HepG2 (cell line): ENCODE data around the gene UBL5. TPM values are rescaled to one million over a fixed set of nuclear protein-coding genes. Genes with fewer than 3 reads are reported as not detected.

Experiments used
- CREB1 ChIP-seq, 2 experiments: fragments of 450-650 bp in 1 of 2; IDR thresholded peaks; 2 replicates each; pipeline ENCODE4 v1.6.1; 2016 to 2017; ENCODE audit warnings: control low read depth in 1 of 2, mild to moderate bottlenecking in 1 of 2, missing compliant biosample characterization in 1 of 2, missing genetic modification characterization in 1 of 2
- HOXA7 ChIP-seq: sonication (generic); formaldehyde crosslinking; IDR thresholded peaks from 2 replicates; pipeline ENCODE4 v1.8.1; 2022; ENCODE audit warnings: mild to moderate bottlenecking, missing genetic modification reagents, moderate library complexity
- JUNB ChIP-seq: sonication (generic); formaldehyde crosslinking; IDR thresholded peaks from 2 replicates; pipeline ENCODE4 v1.8.0; 2022; ENCODE audit warnings: missing genetic modification reagents, mild to moderate bottlenecking, borderline replicate concordance
- MIXL1 ChIP-seq: IDR thresholded peaks from 2 replicates; pipeline ENCODE4 v1.6.1; 2016
- MTA1 ChIP-seq: sonication (generic); formaldehyde crosslinking; IDR thresholded peaks from 2 replicates; pipeline ENCODE4 v1.4.0; 2020; ENCODE audit warnings: missing genetic modification reagents, mild to moderate bottlenecking, borderline replicate concordance
- NFE2L1 ChIP-seq: sonication (generic); formaldehyde crosslinking; IDR thresholded peaks from 2 replicates; pipeline ENCODE4 v1.4.0; 2020; ENCODE audit warnings: missing genetic modification reagents, mild to moderate bottlenecking, borderline replicate concordance
- RXRB ChIP-seq: IDR thresholded peaks from 2 replicates; pipeline ENCODE4 v1.6.1; 2016; ENCODE audit warnings: borderline replicate concordance, missing genetic modification reagents, missing compliant biosample characterization
- SATB2 ChIP-seq: sonication (generic); formaldehyde crosslinking; IDR thresholded peaks from 2 replicates; pipeline ENCODE4 v1.5.0; 2020; ENCODE audit warnings: missing genetic modification reagents
- SMARCC2 ChIP-seq: fragments of 450-650 bp; IDR thresholded peaks from 2 replicates; pipeline ENCODE4 v1.6.1; 2017; ENCODE audit warnings: antibody characterized with exemption, mild to moderate bottlenecking
- SP1 ChIP-seq, 2 experiments: fragments of 450-650 bp in 1 of 2; sonication (generic) in 1 of 2; formaldehyde crosslinking in 1 of 2; IDR thresholded peaks; 2 replicates each; pipeline versions ENCODE4 v1.4.0 to v1.6.1; 2016 to 2020; ENCODE audit warnings: missing genetic modification reagents in 1 of 2
- XRCC5 ChIP-seq: fragments of 200-400 bp; formaldehyde crosslinking; optimal IDR thresholded peaks from 2 replicates; pipeline ENCODE3; 2017; ENCODE audit warnings: mild to moderate bottlenecking, low read length
- ZFX ChIP-seq: sonication (generic); formaldehyde crosslinking; IDR thresholded peaks from 2 replicates; pipeline ENCODE4 v1.4.0; 2020; ENCODE audit warnings: mild to moderate bottlenecking, low read depth, missing genetic modification reagents, moderate library complexity
- ZNF329 ChIP-seq: sonication (generic); formaldehyde crosslinking; IDR thresholded peaks from 2 replicates; pipeline ENCODE4 v1.9.0; 2021; ENCODE audit warnings: low read depth, mild to moderate bottlenecking, missing genetic modification reagents
- ZNF337 ChIP-seq: sonication (generic); formaldehyde crosslinking; IDR thresholded peaks from 2 replicates; pipeline ENCODE4 v1.5.1; 2020; ENCODE audit warnings: missing genetic modification reagents, low read depth, mild to moderate bottlenecking, borderline replicate concordance
- ZNF777 ChIP-seq: sonication (generic); formaldehyde crosslinking; IDR thresholded peaks from 2 replicates; pipeline ENCODE4 v1.4.0; 2020; ENCODE audit warnings: missing genetic modification reagents
- polyA plus RNA-seq, 8 experiments: library from polyadenylated mRNA; depleted of rRNA in 3 of 8; stranded (reverse) in 7 of 8; unstranded in 1 of 8; fragments of >200 nt; fragmentation: Illumina TruSeq in 4 of 8; extraction: Trizol in 4 of 8; gene quantifications; 2 replicates each; pipeline versions ENCODE4 v1.2.1 to v1.2.3, GENCODE V29; 2011 to 2016; ENCODE audit warnings: low read depth in 4 of 8, missing spikeins in 1 of 8, mixed read lengths in 1 of 8; ENCODE audit not compliant: insufficient read depth in 1 of 8
- total RNA-seq, 5 experiments: library from RNA; depleted of rRNA; stranded (reverse); fragments of >200 nt; fragmentation: Illumina TruSeq; extraction: Trizol; gene quantifications; 2 replicates each; pipeline ENCODE4 v1.2.3, GENCODE V29; 2016; ENCODE audit warnings: low read depth in 1 of 5
- TF ChIP-seq, protein P1 (sequence below): IDR thresholded peaks from 2 replicates; pipeline ENCODE4 v1.6.1; 2016; ENCODE audit warnings: low read depth, missing genetic modification reagents, missing compliant biosample characterization
- TF ChIP-seq, protein P2 (sequence below): sonication (generic); formaldehyde crosslinking; IDR thresholded peaks from 2 replicates; pipeline ENCODE4 v1.5.0; 2020; ENCODE audit warnings: missing genetic modification reagents
- TF ChIP-seq, protein P3 (sequence below): sonication (generic); formaldehyde crosslinking; IDR thresholded peaks from 2 replicates; pipeline ENCODE4 v1.4.0; 2020; ENCODE audit warnings: missing genetic modification reagents, mild to moderate bottlenecking, borderline replicate concordance
- TF ChIP-seq, protein P4 (sequence below): sonication (generic); formaldehyde crosslinking; IDR thresholded peaks from 2 replicates; pipeline ENCODE4 v1.4.0; 2020; ENCODE audit warnings: missing genetic modification reagents

UBL5 gene
- total and polyA plus RNA-seq, 2 of the 13 experiments (the other 11 are each of a cell fraction or from before 2014, with no cell fraction given) = 373 to 487 TPM

DNA sequence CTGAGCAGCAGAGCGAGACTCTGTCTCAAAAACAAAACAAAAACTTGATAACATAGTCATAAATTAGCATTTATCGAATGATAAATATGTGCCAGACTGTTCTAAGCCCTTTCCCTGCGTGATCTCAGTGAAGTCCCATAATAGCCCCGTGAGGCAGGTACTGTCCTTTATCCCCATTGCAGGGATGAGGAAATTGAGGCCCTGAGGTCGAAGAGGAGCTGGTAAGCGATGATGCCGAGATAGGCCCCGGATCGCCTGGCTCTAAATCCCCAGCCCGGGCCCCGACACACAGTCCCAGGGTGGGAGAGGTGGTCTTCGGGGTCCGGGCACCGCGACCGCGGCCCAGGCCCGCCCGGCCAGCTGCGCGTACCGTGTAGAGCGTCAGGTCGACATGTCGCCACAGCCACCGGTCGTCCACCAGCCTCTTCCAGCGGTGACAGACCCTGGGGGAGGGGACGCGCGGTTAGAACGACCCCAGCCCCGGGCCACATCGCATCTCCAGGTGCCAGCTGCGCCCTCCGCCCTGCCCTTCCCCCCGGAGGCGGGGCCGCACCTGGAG lies 9.5 kb upstream of the UBL5 start (continued):
- TF ChIP-seq, protein P1, sequence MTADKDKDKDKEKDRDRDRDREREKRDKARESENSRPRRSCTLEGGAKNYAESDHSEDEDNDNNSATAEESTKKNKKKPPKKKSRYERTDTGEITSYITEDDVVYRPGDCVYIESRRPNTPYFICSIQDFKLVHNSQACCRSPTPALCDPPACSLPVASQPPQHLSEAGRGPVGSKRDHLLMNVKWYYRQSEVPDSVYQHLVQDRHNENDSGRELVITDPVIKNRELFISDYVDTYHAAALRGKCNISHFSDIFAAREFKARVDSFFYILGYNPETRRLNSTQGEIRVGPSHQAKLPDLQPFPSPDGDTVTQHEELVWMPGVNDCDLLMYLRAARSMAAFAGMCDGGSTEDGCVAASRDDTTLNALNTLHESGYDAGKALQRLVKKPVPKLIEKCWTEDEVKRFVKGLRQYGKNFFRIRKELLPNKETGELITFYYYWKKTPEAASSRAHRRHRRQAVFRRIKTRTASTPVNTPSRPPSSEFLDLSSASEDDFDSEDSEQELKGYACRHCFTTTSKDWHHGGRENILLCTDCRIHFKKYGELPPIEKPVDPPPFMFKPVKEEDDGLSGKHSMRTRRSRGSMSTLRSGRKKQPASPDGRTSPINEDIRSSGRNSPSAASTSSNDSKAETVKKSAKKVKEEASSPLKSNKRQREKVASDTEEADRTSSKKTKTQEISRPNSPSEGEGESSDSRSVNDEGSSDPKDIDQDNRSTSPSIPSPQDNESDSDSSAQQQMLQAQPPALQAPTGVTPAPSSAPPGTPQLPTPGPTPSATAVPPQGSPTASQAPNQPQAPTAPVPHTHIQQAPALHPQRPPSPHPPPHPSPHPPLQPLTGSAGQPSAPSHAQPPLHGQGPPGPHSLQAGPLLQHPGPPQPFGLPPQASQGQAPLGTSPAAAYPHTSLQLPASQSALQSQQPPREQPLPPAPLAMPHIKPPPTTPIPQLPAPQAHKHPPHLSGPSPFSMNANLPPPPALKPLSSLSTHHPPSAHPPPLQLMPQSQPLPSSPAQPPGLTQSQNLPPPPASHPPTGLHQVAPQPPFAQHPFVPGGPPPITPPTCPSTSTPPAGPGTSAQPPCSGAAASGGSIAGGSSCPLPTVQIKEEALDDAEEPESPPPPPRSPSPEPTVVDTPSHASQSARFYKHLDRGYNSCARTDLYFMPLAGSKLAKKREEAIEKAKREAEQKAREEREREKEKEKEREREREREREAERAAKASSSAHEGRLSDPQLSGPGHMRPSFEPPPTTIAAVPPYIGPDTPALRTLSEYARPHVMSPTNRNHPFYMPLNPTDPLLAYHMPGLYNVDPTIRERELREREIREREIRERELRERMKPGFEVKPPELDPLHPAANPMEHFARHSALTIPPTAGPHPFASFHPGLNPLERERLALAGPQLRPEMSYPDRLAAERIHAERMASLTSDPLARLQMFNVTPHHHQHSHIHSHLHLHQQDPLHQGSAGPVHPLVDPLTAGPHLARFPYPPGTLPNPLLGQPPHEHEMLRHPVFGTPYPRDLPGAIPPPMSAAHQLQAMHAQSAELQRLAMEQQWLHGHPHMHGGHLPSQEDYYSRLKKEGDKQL (CRISPR knock-in tag) = no peak
- TF ChIP-seq XRCC5 = no peak
- no peak for TF ChIP-seq ZNF337
- TF ChIP-seq, protein P2, sequence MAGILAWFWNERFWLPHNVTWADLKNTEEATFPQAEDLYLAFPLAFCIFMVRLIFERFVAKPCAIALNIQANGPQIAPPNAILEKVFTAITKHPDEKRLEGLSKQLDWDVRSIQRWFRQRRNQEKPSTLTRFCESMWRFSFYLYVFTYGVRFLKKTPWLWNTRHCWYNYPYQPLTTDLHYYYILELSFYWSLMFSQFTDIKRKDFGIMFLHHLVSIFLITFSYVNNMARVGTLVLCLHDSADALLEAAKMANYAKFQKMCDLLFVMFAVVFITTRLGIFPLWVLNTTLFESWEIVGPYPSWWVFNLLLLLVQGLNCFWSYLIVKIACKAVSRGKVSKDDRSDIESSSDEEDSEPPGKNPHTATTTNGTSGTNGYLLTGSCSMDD (CRISPR knock-in tag) = no peak
- no peak for TF ChIP-seq MIXL1 (CRISPR knock-in tag)
- TF ChIP-seq, protein P3, sequence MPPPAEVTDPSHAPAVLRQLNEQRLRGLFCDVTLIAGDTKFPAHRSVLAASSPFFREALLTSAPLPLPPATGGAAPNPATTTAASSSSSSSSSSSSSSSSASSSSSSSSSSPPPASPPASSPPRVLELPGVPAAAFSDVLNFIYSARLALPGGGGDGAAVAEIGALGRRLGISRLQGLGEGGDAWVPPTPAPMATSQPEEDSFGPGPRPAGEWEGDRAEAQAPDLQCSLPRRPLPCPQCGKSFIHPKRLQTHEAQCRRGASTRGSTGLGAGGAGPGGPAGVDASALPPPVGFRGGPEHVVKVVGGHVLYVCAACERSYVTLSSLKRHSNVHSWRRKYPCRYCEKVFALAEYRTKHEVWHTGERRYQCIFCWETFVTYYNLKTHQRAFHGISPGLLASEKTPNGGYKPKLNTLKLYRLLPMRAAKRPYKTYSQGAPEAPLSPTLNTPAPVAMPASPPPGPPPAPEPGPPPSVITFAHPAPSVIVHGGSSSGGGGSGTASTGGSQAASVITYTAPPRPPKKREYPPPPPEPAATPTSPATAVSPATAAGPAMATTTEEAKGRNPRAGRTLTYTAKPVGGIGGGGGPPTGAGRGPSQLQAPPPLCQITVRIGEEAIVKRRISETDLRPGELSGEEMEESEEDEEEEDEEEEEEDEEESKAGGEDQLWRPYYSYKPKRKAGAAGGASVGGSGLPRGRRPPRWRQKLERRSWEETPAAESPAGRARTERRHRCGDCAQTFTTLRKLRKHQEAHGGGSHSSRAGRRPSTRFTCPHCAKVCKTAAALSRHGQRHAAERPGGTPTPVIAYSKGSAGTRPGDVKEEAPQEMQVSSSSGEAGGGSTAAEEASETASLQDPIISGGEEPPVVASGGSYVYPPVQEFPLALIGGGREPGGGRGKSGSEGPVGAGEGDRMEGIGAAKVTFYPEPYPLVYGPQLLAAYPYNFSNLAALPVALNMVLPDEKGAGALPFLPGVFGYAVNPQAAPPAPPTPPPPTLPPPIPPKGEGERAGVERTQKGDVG (CRISPR knock-in tag) = 0 out of 2 replicates have a peak, but pooled peaks have one; percentile 40
- TF ChIP-seq ZNF777 (CRISPR knock-in tag) = no peak
- 0 out of 2 replicates have a peak, but pooled peaks have one; percentile 50 for TF ChIP-seq ZNF329 (CRISPR knock-in tag)
- TF ChIP-seq, protein P4, sequence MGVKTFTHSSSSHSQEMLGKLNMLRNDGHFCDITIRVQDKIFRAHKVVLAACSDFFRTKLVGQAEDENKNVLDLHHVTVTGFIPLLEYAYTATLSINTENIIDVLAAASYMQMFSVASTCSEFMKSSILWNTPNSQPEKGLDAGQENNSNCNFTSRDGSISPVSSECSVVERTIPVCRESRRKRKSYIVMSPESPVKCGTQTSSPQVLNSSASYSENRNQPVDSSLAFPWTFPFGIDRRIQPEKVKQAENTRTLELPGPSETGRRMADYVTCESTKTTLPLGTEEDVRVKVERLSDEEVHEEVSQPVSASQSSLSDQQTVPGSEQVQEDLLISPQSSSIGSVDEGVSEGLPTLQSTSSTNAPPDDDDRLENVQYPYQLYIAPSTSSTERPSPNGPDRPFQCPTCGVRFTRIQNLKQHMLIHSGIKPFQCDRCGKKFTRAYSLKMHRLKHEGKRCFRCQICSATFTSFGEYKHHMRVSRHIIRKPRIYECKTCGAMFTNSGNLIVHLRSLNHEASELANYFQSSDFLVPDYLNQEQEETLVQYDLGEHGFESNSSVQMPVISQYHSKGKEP (CRISPR knock-in tag) = no peak
- no peak for TF ChIP-seq SP1 (IDR thresholded peaks at IDR 0.05)
- TF ChIP-seq SP1 (CRISPR knock-in tag; IDR thresholded peaks at IDR 0.05) = no peak
- no peak for TF ChIP-seq ZFX (CRISPR knock-in tag)
- no peak for TF ChIP-seq HOXA7 (CRISPR knock-in tag)
- TF ChIP-seq SATB2 (CRISPR knock-in tag) = no peak
- TF ChIP-seq RXRB (CRISPR knock-in tag) = no peak
- TF ChIP-seq CREB1 (IDR thresholded peaks at IDR 0.05) = no peak
- TF ChIP-seq CREB1 (CRISPR knock-in tag; IDR thresholded peaks at IDR 0.05) = no peak
- 0 out of 2 replicates have a peak, but pooled peaks have one; percentile 23 for TF ChIP-seq MTA1
- TF ChIP-seq NFE2L1 (CRISPR knock-in tag) = no peak
- TF ChIP-seq SMARCC2 = no peak
- no peak for TF ChIP-seq JUNB
